HEK293 (cell line): Measurements from ENCODE around the gene GAL.

ENCODE experiments used
- CTCF ChIA-PET: fragments of 350-600 bp; formaldehyde crosslinking; extraction: SDS; loops from one replicate; lab custom pipeline; 2021; ENCODE audit warnings: antibody characterized with exemption; lab: Yijun Ruan, JAX
- POLR2A ChIA-PET: fragments of 300-600 bp; formaldehyde crosslinking; extraction: SDS; loops from one replicate; lab custom pipeline; 2020; ENCODE audit warnings: antibody characterized with exemption, inconsistent platforms; lab: Yijun Ruan, JAX
- H3K27ac ChIP-seq: fragments of 200-500 bp; sonication (Bioruptor generic); 2 replicates; pipeline ENCODE4 v1.5.1; 2014; ENCODE audit warnings: low read depth, low read length, control low read depth, inconsistent platforms; ENCODE audit errors: extremely low read depth
- H3K36me3 ChIP-seq, 2 experiments: fragments of 200-500 bp in 1 of 2; sonication (Bioruptor generic) in 1 of 2; 1 replicate in 1 of 2; 2 replicates in 1 of 2; pipeline ENCODE4 v1.5.1; 2014 to 2017; ENCODE audit warnings: inconsistent platforms in 2 of 2, low read length in 2 of 2; ENCODE audit not compliant: control insufficient read depth in 2 of 2, insufficient read depth in 1 of 2
- H3K4me1 ChIP-seq: fragments of 200-500 bp; sonication (Bioruptor generic); 2 replicates; pipeline ENCODE4 v1.5.1; 2014; ENCODE audit warnings: mild to moderate bottlenecking, low read length, inconsistent platforms; ENCODE audit not compliant: control insufficient read depth, insufficient read depth
- H3K4me3 ChIP-seq: 2 replicates; pipeline ENCODE4 v1.5.1; 2011; ENCODE audit warnings: low read depth, mild to moderate bottlenecking, control low read depth, low read length, moderate library complexity
- H3K9me3 ChIP-seq: fragments of 200-500 bp; sonication (Bioruptor generic); 2 replicates; pipeline ENCODE4 v1.5.1; 2014; ENCODE audit warnings: low read depth, low read length, inconsistent platforms; ENCODE audit not compliant: control insufficient read depth, insufficient read depth
- PBX3 ChIP-seq: sonication (generic); formaldehyde crosslinking; IDR thresholded peaks from 2 replicates; pipeline ENCODE4 v1.8.1; 2022; ENCODE audit warnings: mild to moderate bottlenecking, moderate library complexity, missing genetic modification reagents
- SETDB1 ChIP-seq: IDR thresholded peaks from one replicate; pipeline ENCODE4 v1.6.1; 2017; ENCODE audit warnings: mild to moderate bottlenecking, low read length, moderate library complexity, mixed read lengths; ENCODE audit not compliant: insufficient read length
- ZBTB48 ChIP-seq: fragments of 450-650 bp; formaldehyde crosslinking; IDR thresholded peaks from 2 replicates; pipeline ENCODE4 v1.5.1; 2016; ENCODE audit warnings: missing biosample characterization, missing genetic modification characterization
- ZEB2 ChIP-seq: fragments of 450-650 bp; formaldehyde crosslinking; IDR thresholded peaks from 2 replicates; pipeline ENCODE4 v1.5.1; 2016; ENCODE audit warnings: missing biosample characterization, missing genetic modification characterization
- ZFP41 ChIP-seq: fragments of 450-650 bp; formaldehyde crosslinking; IDR thresholded peaks from 2 replicates; pipeline ENCODE4 v1.5.1; 2016; ENCODE audit warnings: missing biosample characterization, missing genetic modification characterization, borderline replicate concordance
- ZNF175 ChIP-seq: fragments of 450-650 bp; formaldehyde crosslinking; IDR thresholded peaks from 2 replicates; pipeline ENCODE4 v1.5.1; 2016; ENCODE audit warnings: missing biosample characterization, missing genetic modification characterization
- ZNF2 ChIP-seq: fragments of 450-650 bp; formaldehyde crosslinking; IDR thresholded peaks from 2 replicates; pipeline ENCODE4 v1.5.1; 2016; ENCODE audit warnings: missing biosample characterization, missing genetic modification characterization
- ZNF239 ChIP-seq: fragments of 450-650 bp; formaldehyde crosslinking; IDR thresholded peaks from 2 replicates; pipeline ENCODE4 v1.5.1; 2016; ENCODE audit warnings: missing biosample characterization, missing genetic modification characterization
- ZNF24 ChIP-seq: fragments of 450-650 bp; formaldehyde crosslinking; IDR thresholded peaks from 2 replicates; pipeline ENCODE4 v1.5.1; 2016; ENCODE audit warnings: missing biosample characterization, missing genetic modification characterization
- ZNF514 ChIP-seq: fragments of 450-650 bp; formaldehyde crosslinking; IDR thresholded peaks from 2 replicates; pipeline ENCODE4 v1.5.1; 2016; ENCODE audit warnings: missing biosample characterization, missing genetic modification characterization
- ZNF549 ChIP-seq: fragments of 450-650 bp; IDR thresholded peaks from 2 replicates; pipeline ENCODE4 v1.5.1; 2018; ENCODE audit warnings: missing biosample characterization, missing genetic modification characterization, mild to moderate bottlenecking, inconsistent platforms, moderate library complexity
- ZNF571 ChIP-seq: fragments of 450-650 bp; formaldehyde crosslinking; IDR thresholded peaks from 2 replicates; pipeline ENCODE4 v1.5.0; 2017; ENCODE audit warnings: missing biosample characterization, missing genetic modification characterization
- ZNF645 ChIP-seq: fragments of 450-650 bp; formaldehyde crosslinking; IDR thresholded peaks from 2 replicates; pipeline ENCODE4; 2016; ENCODE audit warnings: missing biosample characterization, missing genetic modification characterization
- ZNF658 ChIP-seq: fragments of 450-650 bp; formaldehyde crosslinking; IDR thresholded peaks from 2 replicates; pipeline ENCODE4; 2016; ENCODE audit warnings: missing biosample characterization, missing genetic modification characterization
- ZNF701 ChIP-seq: fragments of 450-650 bp; formaldehyde crosslinking; IDR thresholded peaks from 2 replicates; pipeline ENCODE4 v1.5.1; 2016; ENCODE audit warnings: missing biosample characterization, missing genetic modification characterization
- ZNF785 ChIP-seq: fragments of 450-650 bp; formaldehyde crosslinking; IDR thresholded peaks from 2 replicates; pipeline ENCODE4 v1.5.1; 2016; ENCODE audit warnings: missing biosample characterization, missing genetic modification characterization
- TF ChIP-seq, protein P1 (sequence below): fragments of 450-650 bp; formaldehyde crosslinking; IDR thresholded peaks from 2 replicates; pipeline ENCODE4 v1.5.0; 2017; ENCODE audit warnings: missing biosample characterization, missing genetic modification characterization, borderline replicate concordance
- TF ChIP-seq, protein P2 (sequence below): fragments of 450-650 bp; formaldehyde crosslinking; IDR thresholded peaks from 2 replicates; pipeline ENCODE4 v1.5.1; 2016; ENCODE audit warnings: missing biosample characterization, missing genetic modification characterization
- TF ChIP-seq, protein P3 (sequence below): IDR thresholded peaks from 2 replicates; pipeline ENCODE4 v1.6.1; 2011; ENCODE audit warnings: mild to moderate bottlenecking, low read depth, low read length, borderline replicate concordance
- TF ChIP-seq, protein P4 (sequence below): fragments of 450-650 bp; formaldehyde crosslinking; IDR thresholded peaks from 2 replicates; pipeline ENCODE4 v1.5.1; 2016; ENCODE audit warnings: missing biosample characterization, missing genetic modification characterization, low read depth

The GAL gene

DNA sequence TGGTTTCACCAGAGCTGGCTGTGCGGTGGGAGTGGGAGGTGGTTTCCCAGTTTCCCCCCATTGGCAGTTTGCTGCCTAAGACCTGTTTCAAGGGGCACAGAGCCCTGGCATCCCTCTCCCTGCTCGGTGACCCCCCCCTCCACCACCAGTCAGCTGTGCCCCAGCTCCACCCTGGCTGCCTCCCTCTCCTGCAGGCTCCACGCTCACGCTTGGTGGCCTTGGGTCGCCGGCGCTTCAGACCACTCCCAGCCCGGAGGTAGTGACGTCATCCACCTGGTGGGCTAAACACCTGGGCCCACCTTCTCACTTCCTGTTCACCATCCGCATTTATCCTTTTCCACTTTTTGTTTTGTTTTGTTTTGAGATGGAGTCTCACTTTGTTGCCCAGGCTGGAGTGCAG lies 7.8 kb downstream of the GAL start:
- no peak overlapping the region for H3K27ac ChIP-seq
- CTCF ChIA-PET, result interaction anchor here (1.8 kb wide), 1 partner anchor 9 kb away, joined by 5 read pairs; no protein-coding TSS in a partner anchor
- POLR2A ChIA-PET, result no interaction called here
- H3K4me3 ChIP-seq, result no peak overlapping the region
- H3K9me3 ChIP-seq, result no peaks in the 10 kb centered on the region
- no peaks in the 10 kb centered on the region for H3K4me1 ChIP-seq
- TF ChIP-seq, protein P1, sequence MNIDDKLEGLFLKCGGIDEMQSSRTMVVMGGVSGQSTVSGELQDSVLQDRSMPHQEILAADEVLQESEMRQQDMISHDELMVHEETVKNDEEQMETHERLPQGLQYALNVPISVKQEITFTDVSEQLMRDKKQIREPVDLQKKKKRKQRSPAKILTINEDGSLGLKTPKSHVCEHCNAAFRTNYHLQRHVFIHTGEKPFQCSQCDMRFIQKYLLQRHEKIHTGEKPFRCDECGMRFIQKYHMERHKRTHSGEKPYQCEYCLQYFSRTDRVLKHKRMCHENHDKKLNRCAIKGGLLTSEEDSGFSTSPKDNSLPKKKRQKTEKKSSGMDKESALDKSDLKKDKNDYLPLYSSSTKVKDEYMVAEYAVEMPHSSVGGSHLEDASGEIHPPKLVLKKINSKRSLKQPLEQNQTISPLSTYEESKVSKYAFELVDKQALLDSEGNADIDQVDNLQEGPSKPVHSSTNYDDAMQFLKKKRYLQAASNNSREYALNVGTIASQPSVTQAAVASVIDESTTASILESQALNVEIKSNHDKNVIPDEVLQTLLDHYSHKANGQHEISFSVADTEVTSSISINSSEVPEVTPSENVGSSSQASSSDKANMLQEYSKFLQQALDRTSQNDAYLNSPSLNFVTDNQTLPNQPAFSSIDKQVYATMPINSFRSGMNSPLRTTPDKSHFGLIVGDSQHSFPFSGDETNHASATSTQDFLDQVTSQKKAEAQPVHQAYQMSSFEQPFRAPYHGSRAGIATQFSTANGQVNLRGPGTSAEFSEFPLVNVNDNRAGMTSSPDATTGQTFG (tag by site-specific recombination), result no peak
- no peak for TF ChIP-seq ZNF549 (tag by site-specific recombination)
- TF ChIP-seq ZNF701 (tag by site-specific recombination), result no peak
- TF ChIP-seq ZNF645, result no peak
- no peak for TF ChIP-seq ZNF785 (tag by site-specific recombination)
- TF ChIP-seq ZNF24 (tag by site-specific recombination), result no peak
- TF ChIP-seq, protein P2, sequence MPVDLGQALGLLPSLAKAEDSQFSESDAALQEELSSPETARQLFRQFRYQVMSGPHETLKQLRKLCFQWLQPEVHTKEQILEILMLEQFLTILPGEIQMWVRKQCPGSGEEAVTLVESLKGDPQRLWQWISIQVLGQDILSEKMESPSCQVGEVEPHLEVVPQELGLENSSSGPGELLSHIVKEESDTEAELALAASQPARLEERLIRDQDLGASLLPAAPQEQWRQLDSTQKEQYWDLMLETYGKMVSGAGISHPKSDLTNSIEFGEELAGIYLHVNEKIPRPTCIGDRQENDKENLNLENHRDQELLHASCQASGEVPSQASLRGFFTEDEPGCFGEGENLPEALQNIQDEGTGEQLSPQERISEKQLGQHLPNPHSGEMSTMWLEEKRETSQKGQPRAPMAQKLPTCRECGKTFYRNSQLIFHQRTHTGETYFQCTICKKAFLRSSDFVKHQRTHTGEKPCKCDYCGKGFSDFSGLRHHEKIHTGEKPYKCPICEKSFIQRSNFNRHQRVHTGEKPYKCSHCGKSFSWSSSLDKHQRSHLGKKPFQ (tag by site-specific recombination), result no peak
- no peak for TF ChIP-seq ZNF175 (tag by site-specific recombination)
- no peak for TF ChIP-seq ZNF571 (tag by site-specific recombination)
- no peak for TF ChIP-seq ZNF239 (tag by site-specific recombination)
- TF ChIP-seq, protein P3, sequence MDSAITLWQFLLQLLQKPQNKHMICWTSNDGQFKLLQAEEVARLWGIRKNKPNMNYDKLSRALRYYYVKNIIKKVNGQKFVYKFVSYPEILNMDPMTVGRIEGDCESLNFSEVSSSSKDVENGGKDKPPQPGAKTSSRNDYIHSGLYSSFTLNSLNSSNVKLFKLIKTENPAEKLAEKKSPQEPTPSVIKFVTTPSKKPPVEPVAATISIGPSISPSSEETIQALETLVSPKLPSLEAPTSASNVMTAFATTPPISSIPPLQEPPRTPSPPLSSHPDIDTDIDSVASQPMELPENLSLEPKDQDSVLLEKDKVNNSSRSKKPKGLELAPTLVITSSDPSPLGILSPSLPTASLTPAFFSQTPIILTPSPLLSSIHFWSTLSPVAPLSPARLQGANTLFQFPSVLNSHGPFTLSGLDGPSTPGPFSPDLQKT, result no peak
- TF ChIP-seq ZEB2, result no peak
- TF ChIP-seq ZFP41 (tag by site-specific recombination), result no peak
- no peak for TF ChIP-seq ZNF514 (tag by site-specific recombination)
- TF ChIP-seq, protein P4, sequence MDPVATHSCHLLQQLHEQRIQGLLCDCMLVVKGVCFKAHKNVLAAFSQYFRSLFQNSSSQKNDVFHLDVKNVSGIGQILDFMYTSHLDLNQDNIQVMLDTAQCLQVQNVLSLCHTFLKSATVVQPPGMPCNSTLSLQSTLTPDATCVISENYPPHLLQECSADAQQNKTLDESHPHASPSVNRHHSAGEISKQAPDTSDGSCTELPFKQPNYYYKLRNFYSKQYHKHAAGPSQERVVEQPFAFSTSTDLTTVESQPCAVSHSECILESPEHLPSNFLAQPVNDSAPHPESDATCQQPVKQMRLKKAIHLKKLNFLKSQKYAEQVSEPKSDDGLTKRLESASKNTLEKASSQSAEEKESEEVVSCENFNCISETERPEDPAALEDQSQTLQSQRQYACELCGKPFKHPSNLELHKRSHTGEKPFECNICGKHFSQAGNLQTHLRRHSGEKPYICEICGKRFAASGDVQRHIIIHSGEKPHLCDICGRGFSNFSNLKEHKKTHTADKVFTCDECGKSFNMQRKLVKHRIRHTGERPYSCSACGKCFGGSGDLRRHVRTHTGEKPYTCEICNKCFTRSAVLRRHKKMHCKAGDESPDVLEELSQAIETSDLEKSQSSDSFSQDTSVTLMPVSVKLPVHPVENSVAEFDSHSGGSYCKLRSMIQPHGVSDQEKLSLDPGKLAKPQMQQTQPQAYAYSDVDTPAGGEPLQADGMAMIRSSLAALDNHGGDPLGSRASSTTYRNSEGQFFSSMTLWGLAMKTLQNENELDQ, result no peak
- no peak for TF ChIP-seq ZNF2 (tag by site-specific recombination)
- no peak for TF ChIP-seq SETDB1
- TF ChIP-seq ZBTB48 (tag by site-specific recombination), result no peak
- no peak for TF ChIP-seq ZNF658 (tag by site-specific recombination)
- TF ChIP-seq PBX3, result no peak
- TF ChIP-seq, all 188 proteins: peak for 0
- no peaks in the 10 kb centered on the region for H3K36me3 ChIP-seq
